Activated CD4-positive, alpha-beta T cell treated with anti-CD3 and anti-CD28 coated beads, Interleukin-2, amount 50 U/mL, for 1 hour (primary cell): ENCODE data around the gene REL.
A peak's percentile ranks its signal among the peaks of the same experiment; 100 is the strongest.
"Not testable (repeated sequence)": the region's sequence is repeated elsewhere in the genome, so short reads cannot be mapped to it uniquely, and the experiment has no call there.

ENCODE experiments used
- DNase-seq: peaks from one replicate; pipeline ENCODE4 v3.0.0-alpha.2; 2020

REL gene

GRCh38 chr2:60881047-60881932 lies at the start of gene REL:
Gene REL, plus strand, starts transcription at chr2:60881574. Its CDS starts 267 bp downstream, at chr2:60881841.
- DNase-seq = peak; percentile 87

GRCh38 chr2:60831921-60832320 lies 49.5 kb upstream of the REL start:
- no peak for DNase-seq

GRCh38 chr2:60832621-60833020 lies 48.8 kb upstream of the REL start:
- no peak for DNase-seq

- DNase-seq = no peak
Observed at GRCh38 chr2:60834270-60834717, 47.1 kb upstream of the REL start.

GRCh38 chr2:60836491-60836890 lies 44.9 kb upstream of the REL start:
- no peak for DNase-seq

GRCh38 chr2:60837123-60837522 lies 44.3 kb upstream of the REL start:
- no peak for DNase-seq

GRCh38 chr2:60838481-60838880 lies 42.9 kb upstream of the REL start:
- DNase-seq = no peak

- DNase-seq = no peak
Observed at GRCh38 chr2:60839126-60839813, 42.1 kb upstream of the REL start.

GRCh38 chr2:60840880-60841279 lies 40.5 kb upstream of the REL start:
- DNase-seq = no peak

GRCh38 chr2:60843006-60843405 lies 38.4 kb upstream of the REL start:
- DNase-seq = no peak

- DNase-seq = no peak
Observed at GRCh38 chr2:60844105-60844504, 37.3 kb upstream of the REL start.

GRCh38 chr2:60847854-60848253 lies 33.5 kb upstream of the REL start:
- DNase-seq = no peak

GRCh38 chr2:60849187-60849586 lies 32.2 kb upstream of the REL start:
- DNase-seq = no peak

- no peak for DNase-seq
Observed at GRCh38 chr2:60852282-60852860, 29.0 kb upstream of the REL start.

GRCh38 chr2:60853531-60853930 lies 27.8 kb upstream of the REL start:
- DNase-seq = no peak

- DNase-seq = no peak
Observed at GRCh38 chr2:60855989-60856669, 25.2 kb upstream of the REL start.

GRCh38 chr2:60857056-60857455 lies 24.3 kb upstream of the REL start:
- DNase-seq = no peak

- DNase-seq = no peak
Observed at GRCh38 chr2:60858897-60859311, 22.5 kb upstream of the REL start.

- no peak for DNase-seq
Observed at GRCh38 chr2:60861736-60862135, 19.6 kb upstream of the REL start.

GRCh38 chr2:60862642-60863041 lies 18.7 kb upstream of the REL start:
- no peak for DNase-seq

- DNase-seq = not testable (repeated sequence)
Observed at GRCh38 chr2:60865361-60865760, 16.0 kb upstream of the REL start.

- DNase-seq = no peak
Observed at GRCh38 chr2:60867007-60867406, 14.4 kb upstream of the REL start.

GRCh38 chr2:60867848-60868247 lies 13.5 kb upstream of the REL start:
- no peak for DNase-seq
